HL-60 (cell line): ENCODE results near the gene PPP1R37.

Source experiments
- GABPA ChIP-seq: IDR thresholded peaks from 2 replicates; pipeline ENCODE4 v1.6.1; 2012; ENCODE audit warnings: low read depth
- POLR2AphosphoS5 ChIP-seq: IDR thresholded peaks from 2 replicates; pipeline ENCODE4 v1.6.1; 2012; ENCODE audit warnings: low read depth
- TF ChIP-seq, protein P1 (sequence below): IDR thresholded peaks from one replicate; pipeline ENCODE4 v1.5.1; 2011; ENCODE audit warnings: low read length, control low read depth, inconsistent platforms; ENCODE audit not compliant: insufficient read depth

- no peak for TF ChIP-seq GABPA
- TF ChIP-seq POLR2AphosphoS5: no peak
- TF ChIP-seq, protein P1, sequence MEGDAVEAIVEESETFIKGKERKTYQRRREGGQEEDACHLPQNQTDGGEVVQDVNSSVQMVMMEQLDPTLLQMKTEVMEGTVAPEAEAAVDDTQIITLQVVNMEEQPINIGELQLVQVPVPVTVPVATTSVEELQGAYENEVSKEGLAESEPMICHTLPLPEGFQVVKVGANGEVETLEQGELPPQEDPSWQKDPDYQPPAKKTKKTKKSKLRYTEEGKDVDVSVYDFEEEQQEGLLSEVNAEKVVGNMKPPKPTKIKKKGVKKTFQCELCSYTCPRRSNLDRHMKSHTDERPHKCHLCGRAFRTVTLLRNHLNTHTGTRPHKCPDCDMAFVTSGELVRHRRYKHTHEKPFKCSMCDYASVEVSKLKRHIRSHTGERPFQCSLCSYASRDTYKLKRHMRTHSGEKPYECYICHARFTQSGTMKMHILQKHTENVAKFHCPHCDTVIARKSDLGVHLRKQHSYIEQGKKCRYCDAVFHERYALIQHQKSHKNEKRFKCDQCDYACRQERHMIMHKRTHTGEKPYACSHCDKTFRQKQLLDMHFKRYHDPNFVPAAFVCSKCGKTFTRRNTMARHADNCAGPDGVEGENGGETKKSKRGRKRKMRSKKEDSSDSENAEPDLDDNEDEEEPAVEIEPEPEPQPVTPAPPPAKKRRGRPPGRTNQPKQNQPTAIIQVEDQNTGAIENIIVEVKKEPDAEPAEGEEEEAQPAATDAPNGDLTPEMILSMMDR: no peak
Observed at GRCh38 chr19:45173816-45174215, 80.8 kb downstream of the PPP1R37 start.
